ENCODE results near the gene CAMTA1. TPM values are rescaled to one million over a fixed set of nuclear protein-coding genes. Genes with fewer than 3 reads are reported as not detected.

CAMTA1 gene
- total RNA-seq, 2 experiments from 2014 or later: 43.9 to 73.3 TPM

DNA sequence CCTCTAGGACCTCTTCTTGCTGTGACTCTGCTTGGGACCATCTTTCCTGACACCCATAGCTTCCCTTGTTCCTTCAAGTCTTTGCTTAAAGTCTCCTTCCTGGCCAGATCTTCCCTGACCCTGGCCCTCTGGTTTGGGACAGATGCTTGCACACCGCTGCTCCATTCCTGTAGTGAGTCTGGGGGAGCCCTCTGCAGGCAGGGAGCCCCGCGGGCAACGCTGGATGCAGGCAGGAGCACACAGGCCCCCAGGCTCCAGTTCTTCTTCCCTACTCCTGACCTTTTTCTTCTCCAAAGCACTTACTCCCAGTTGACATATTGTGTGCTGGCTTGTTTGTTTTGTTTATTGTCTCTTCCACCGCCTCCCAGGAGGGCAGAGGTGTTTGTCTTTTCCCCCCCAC is 413.4 kb downstream of the CAMTA1 start:
- BruUV-seq (replicated peaks): no TSS peak
- H3K4me1 ChIP-seq (ENCODE audit: insufficient read depth, low read length, poor library complexity, severe bottlenecking): no peaks in the 10 kb centered on the region
- POLR2A ChIA-PET: interaction anchor here (0.6 kb wide), 1 partner anchor 619 kb away, joined by 3 read pairs; no protein-coding TSS in a partner anchor

DNA sequence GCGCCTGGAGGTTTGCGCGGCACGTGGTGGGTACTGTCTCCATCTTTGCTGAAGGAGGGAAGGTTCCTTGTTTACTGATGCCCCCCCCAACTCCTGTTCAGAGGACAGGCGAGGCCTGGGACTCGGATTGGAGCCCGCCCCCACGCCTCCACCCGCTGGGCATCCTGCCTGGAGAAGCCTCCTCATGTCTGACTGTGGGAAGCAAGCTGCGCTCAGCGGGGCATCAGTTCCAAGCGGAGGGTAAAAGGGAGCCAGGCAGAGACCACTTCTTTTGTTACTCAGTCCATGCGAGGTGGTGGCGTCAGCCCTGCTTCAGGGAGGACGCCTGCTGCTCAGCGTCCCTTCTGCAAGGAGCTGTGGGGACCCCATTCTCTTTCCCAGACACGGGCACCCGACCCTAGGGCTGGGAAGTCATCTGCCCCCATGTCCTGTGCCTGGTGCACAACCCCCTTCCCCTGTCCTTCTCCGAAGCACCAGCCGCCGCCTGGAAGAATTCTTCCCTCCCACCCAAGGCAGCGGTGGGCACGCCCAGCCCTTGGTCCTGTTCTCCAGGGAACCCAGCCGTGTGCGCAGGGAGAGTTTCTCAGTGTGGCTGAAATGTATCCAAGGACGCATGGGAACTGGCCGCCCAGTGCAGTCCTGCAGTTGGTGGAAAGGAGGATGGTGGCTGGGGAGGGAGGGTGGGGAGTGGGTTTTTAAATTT is 414.0 kb downstream of the CAMTA1 start:
- Histone ChIP-seq H3K9me2 (ENCODE audit: insufficient read depth, low read length) (no peaks in the 10 kb centered on the region), H3K36me3 (ENCODE audit: insufficient read depth, low read length) (no peaks in the 10 kb centered on the region), H4K20me1 (ENCODE audit: insufficient read depth, low read length) (no peaks in the 10 kb centered on the region), H3K4me1 (ENCODE audit: insufficient read depth, low read length, poor library complexity, severe bottlenecking) (no peaks in the 10 kb centered on the region), H3K9me3 (ENCODE audit: low read length) (no peaks in the 10 kb centered on the region), H3K4me3 (ENCODE audit: low read depth, low read length, poor library complexity, severe bottlenecking) (no peak overlapping the region), H3K79me2 (ENCODE audit: insufficient read depth, low read depth, low read length) (no peaks in the 10 kb centered on the region), H3K4me2 (ENCODE audit: low read length) (no peak overlapping the region), H3K27ac (ENCODE audit: low read depth, low read length, poor library complexity, severe bottlenecking) (no peak overlapping the region), H2AFZ (ENCODE audit: low read length) (no peak overlapping the region)
- no peak for DNase-seq (ENCODE audit: low spot score)
- BruUV-seq (replicated peaks): no TSS peak
- TF ChIP-seq, protein P1, sequence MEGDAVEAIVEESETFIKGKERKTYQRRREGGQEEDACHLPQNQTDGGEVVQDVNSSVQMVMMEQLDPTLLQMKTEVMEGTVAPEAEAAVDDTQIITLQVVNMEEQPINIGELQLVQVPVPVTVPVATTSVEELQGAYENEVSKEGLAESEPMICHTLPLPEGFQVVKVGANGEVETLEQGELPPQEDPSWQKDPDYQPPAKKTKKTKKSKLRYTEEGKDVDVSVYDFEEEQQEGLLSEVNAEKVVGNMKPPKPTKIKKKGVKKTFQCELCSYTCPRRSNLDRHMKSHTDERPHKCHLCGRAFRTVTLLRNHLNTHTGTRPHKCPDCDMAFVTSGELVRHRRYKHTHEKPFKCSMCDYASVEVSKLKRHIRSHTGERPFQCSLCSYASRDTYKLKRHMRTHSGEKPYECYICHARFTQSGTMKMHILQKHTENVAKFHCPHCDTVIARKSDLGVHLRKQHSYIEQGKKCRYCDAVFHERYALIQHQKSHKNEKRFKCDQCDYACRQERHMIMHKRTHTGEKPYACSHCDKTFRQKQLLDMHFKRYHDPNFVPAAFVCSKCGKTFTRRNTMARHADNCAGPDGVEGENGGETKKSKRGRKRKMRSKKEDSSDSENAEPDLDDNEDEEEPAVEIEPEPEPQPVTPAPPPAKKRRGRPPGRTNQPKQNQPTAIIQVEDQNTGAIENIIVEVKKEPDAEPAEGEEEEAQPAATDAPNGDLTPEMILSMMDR (conservative IDR thresholded peaks at IDR 0.05; ENCODE audit: low read length): no peak
- TF ChIP-seq EZH2phosphoT487 (IDR thresholded peaks at IDR 0.05; ENCODE audit: borderline replicate concordance, low read depth, low read length): no peak
- POLR2A ChIA-PET: no interaction called here
- CTCF ChIA-PET (ENCODE audit: unreplicated experiment): no interaction called here
- intact Hi-C loops (cut with micrococcal nuclease; ENCODE audit: unreplicated experiment): no loop called here

More for the DNA sequence above, 413.4 kb downstream of the CAMTA1 start:
- Histone ChIP-seq H3K4me3 (ENCODE audit: low read depth, low read length, poor library complexity, severe bottlenecking) (no peak overlapping the region), H2AFZ (ENCODE audit: low read length) (no peak overlapping the region), H4K20me1 (ENCODE audit: insufficient read depth, low read length) (no peaks in the 10 kb centered on the region), H3K27ac (ENCODE audit: low read depth, low read length, poor library complexity, severe bottlenecking) (no peak overlapping the region), H3K4me2 (ENCODE audit: low read length) (no peak overlapping the region), H3K9me3 (ENCODE audit: low read length) (no peaks in the 10 kb centered on the region), H3K79me2 (ENCODE audit: insufficient read depth, low read depth, low read length) (no peaks in the 10 kb centered on the region), H3K9me2 (ENCODE audit: insufficient read depth, low read length) (no peaks in the 10 kb centered on the region), H3K36me3 (ENCODE audit: insufficient read depth, low read length) (no peaks in the 10 kb centered on the region)
- no peak for DNase-seq (ENCODE audit: low spot score)
- TF ChIP-seq EZH2phosphoT487 (IDR thresholded peaks at IDR 0.05; ENCODE audit: borderline replicate concordance, low read depth, low read length): no peak
- TF ChIP-seq, protein P1 (conservative IDR thresholded peaks at IDR 0.05; ENCODE audit: low read length): no peak
- CTCF ChIA-PET (ENCODE audit: unreplicated experiment): no interaction called here
- intact Hi-C loops (cut with micrococcal nuclease; ENCODE audit: unreplicated experiment): no loop called here

DNA sequence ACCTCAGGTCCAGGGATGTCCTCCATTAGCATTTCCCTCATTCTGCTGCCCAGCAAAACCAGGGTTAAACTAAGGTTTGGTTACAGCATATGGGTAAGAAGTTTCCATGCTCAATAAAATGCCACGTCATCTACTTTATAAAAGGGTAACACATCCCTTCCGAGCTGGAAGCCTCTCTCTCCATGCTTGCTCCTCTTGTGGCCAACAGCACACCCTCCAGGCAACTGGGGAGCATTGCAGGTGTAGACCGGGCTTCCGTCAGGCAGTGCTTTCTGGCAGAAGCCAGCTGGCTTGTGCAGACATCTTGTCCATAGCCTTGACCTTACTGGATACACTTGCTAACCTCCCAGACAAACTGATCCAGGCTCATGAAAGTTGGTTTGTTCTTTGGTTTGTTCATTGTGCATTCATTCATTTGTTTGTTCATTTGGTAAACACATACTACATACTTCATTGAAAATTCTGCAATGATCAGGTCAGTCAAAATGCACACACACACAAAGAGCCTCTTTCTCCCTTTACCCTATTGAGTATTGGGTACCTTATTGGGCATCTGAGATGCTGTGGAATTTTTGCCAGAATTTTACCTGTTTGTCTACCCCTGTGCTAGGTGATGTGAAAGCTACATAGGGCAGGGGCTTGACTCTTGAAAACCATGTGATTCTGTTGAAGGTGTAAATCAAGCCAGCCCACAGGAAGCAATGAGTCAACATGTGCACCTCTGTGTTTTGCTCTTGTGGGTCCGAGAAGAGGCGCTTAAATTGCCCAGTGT is 422.8 kb downstream of the CAMTA1 start:
- no peaks in the 10 kb centered on the region for H3K36me3 ChIP-seq (ENCODE audit: insufficient read depth, low read length)
- no peak overlapping the region for H3K4me3 ChIP-seq (ENCODE audit: low read depth, low read length, poor library complexity, severe bottlenecking)
- no peak overlapping the region for H3K27ac ChIP-seq (ENCODE audit: low read depth, low read length, poor library complexity, severe bottlenecking)
- no peaks in the 10 kb centered on the region for H3K79me2 ChIP-seq (ENCODE audit: insufficient read depth, low read depth, low read length)
- H2AFZ ChIP-seq (ENCODE audit: low read length): no peak overlapping the region
- intact Hi-C loops (cut with micrococcal nuclease; ENCODE audit: unreplicated experiment): no loop called here
- no peaks in the 10 kb centered on the region for H3K9me3 ChIP-seq (ENCODE audit: low read length)
- POLR2A ChIA-PET: interaction anchor here (0.5 kb wide), 1 partner anchor 404 kb away, joined by 6 read pairs; no protein-coding TSS in a partner anchor
- BruUV-seq (replicated peaks): no TSS peak
- no peaks in the 10 kb centered on the region for H3K4me1 ChIP-seq (ENCODE audit: insufficient read depth, low read length, poor library complexity, severe bottlenecking)
- DNase-seq (ENCODE audit: low spot score): peak; percentile 35
- H4K20me1 ChIP-seq (ENCODE audit: insufficient read depth, low read length): no peaks in the 10 kb centered on the region
- TF ChIP-seq, protein P1 (conservative IDR thresholded peaks at IDR 0.05; ENCODE audit: low read length): peak; percentile 74
- no peak for TF ChIP-seq EZH2phosphoT487 (IDR thresholded peaks at IDR 0.05; ENCODE audit: borderline replicate concordance, low read depth, low read length)
- CTCF ChIA-PET (ENCODE audit: unreplicated experiment): no interaction called here
- no peaks in the 10 kb centered on the region for H3K9me2 ChIP-seq (ENCODE audit: insufficient read depth, low read length)
- no peak overlapping the region for H3K4me2 ChIP-seq (ENCODE audit: low read length)
